PC-3 (cell line): ENCODE data around the gene UCK1. TPM values are rescaled to one million over a fixed set of nuclear protein-coding genes. Genes with fewer than 3 reads are reported as not detected.
A peak's percentile ranks its signal among the peaks of the same experiment; 100 is the strongest.

ENCODE experiments used
- ATAC-seq: fragments of 200-7000 bp; cut with Tn5 transposase; 2 replicates; pipeline ENCODE4 v1.9.1; 2020; ENCODE audit warnings: mild to moderate bottlenecking, moderate library complexity
- BruUV-seq: library from RNA; stranded (reverse); fragments of 400-500 nt; replicated peaks from 2 replicates; lab custom pipeline; 2021; lab: Mats Ljungman, UMichigan
- CTCF ChIA-PET: fragments of 300-600 bp; sonication (Branson Sonifier 250); formaldehyde crosslinking; loops from one replicate; lab custom pipeline; 2022; ENCODE audit warnings: antibody characterized with exemption; lab: Charles Lee
- POLR2A ChIA-PET: fragments of 300-600 bp; sonication (Branson Sonifier 250); formaldehyde crosslinking; loops from one replicate; lab custom pipeline; 2022; ENCODE audit warnings: antibody characterized with exemption; ENCODE audit not compliant: unreplicated experiment; lab: Charles Lee
- DNase-seq: peaks from one replicate; pipeline ENCODE4 v3.0.0-alpha.2; 2015
- H2AFZ ChIP-seq: fragments of 300-600 bp; sonication (generic); 2 replicates; pipeline ENCODE4 v1.6.0; 2016; ENCODE audit warnings: antibody characterized with exemption, low read length
- H3F3A ChIP-seq: fragments of 300-600 bp; sonication (generic); one replicate; pipeline ENCODE4 v1.6.0; 2017; ENCODE audit warnings: antibody characterized with exemption, low read length, control low read depth, mild to moderate bottlenecking; ENCODE audit not compliant: unreplicated experiment
- H3K27ac ChIP-seq: fragments of 300-600 bp; sonication (generic); 2 replicates; pipeline ENCODE4 v1.5.1; 2016; ENCODE audit warnings: mild to moderate bottlenecking, low read length
- H3K27me3 ChIP-seq: fragments of 300-600 bp; sonication (generic); 2 replicates; pipeline ENCODE4 v1.6.1; 2016; ENCODE audit warnings: low read length, mixed read lengths
- H3K36me3 ChIP-seq: fragments of 300-600 bp; sonication (generic); 2 replicates; pipeline ENCODE4 v1.6.1; 2016; ENCODE audit warnings: low read depth, mixed run types, low read length, mixed read lengths
- H3K4me1 ChIP-seq: fragments of 300-600 bp; sonication (generic); 2 replicates; pipeline ENCODE4 v1.5.1; 2016; ENCODE audit warnings: low read length; ENCODE audit not compliant: insufficient read depth
- H3K4me2 ChIP-seq: fragments of 300-600 bp; sonication (generic); 2 replicates; pipeline ENCODE4 v1.6.0; 2016; ENCODE audit warnings: low read length
- H3K4me3 ChIP-seq: fragments of 300-600 bp; sonication (generic); 2 replicates; pipeline ENCODE4 v1.5.1; 2016; ENCODE audit warnings: mild to moderate bottlenecking, low read length, mixed read lengths
- H3K79me2 ChIP-seq: fragments of 300-600 bp; sonication (generic); 2 replicates; pipeline ENCODE4 v1.6.1; 2017; ENCODE audit warnings: low read length, mixed read lengths
- H3K9ac ChIP-seq: fragments of 300-600 bp; sonication (generic); 2 replicates; pipeline ENCODE4 v1.6.0; 2016; ENCODE audit warnings: mild to moderate bottlenecking, low read length
- H3K9me2 ChIP-seq: fragments of 300-600 bp; sonication (generic); replicated peaks from 2 replicates; pipeline ENCODE4 v1.6.1; 2016; ENCODE audit warnings: mixed run types, low read length, mixed read lengths
- H3K9me3 ChIP-seq: fragments of 300-600 bp; sonication (generic); 2 replicates; pipeline ENCODE4 v1.6.1; 2016; ENCODE audit warnings: low read length, mixed read lengths
- H4K20me1 ChIP-seq: fragments of 300-600 bp; sonication (generic); 2 replicates; pipeline ENCODE4 v1.6.1; 2016; ENCODE audit warnings: low read length, mixed read lengths
- EZH2 ChIP-seq: fragments of 300-600 bp; sonication (generic); IDR thresholded peaks from one replicate; pipeline ENCODE4 v1.6.1; 2017; ENCODE audit warnings: antibody characterized with exemption, mild to moderate bottlenecking, low read length; ENCODE audit not compliant: unreplicated experiment
- EZH2phosphoT487 ChIP-seq: fragments of 300-600 bp; sonication (generic); IDR thresholded peaks from 2 replicates; pipeline ENCODE4 v1.6.1; 2018; ENCODE audit warnings: mild to moderate bottlenecking, antibody characterized with exemption, low read length, borderline replicate concordance
- intact Hi-C: fragments of 100-400 bp; cut with micrococcal nuclease; formaldehyde crosslinking; loops from 2 replicates; pipeline ENCODE4 v1.9.0; 2023
- total RNA-seq: library from RNA; depleted of rRNA; stranded (reverse); fragments of >200 nt; gene quantifications from 2 replicates; pipeline ENCODE4 v1.2.3, GENCODE V29; 2014
- TF ChIP-seq, protein P1 (sequence below): fragments of 300-600 bp; sonication (generic); conservative IDR thresholded peaks from 2 replicates; pipeline ENCODE4 v1.5.1; 2017; ENCODE audit warnings: antibody characterized with exemption, low read depth, mild to moderate bottlenecking, low read length

The UCK1 gene
- total RNA-seq, 1 experiment from 2014 or later = 28.2 TPM

- H3K4me3 ChIP-seq = no peak overlapping the region
- H3K27me3 ChIP-seq = no peaks in the 10 kb centered on the region
- DNase-seq (peak; percentile 33), ATAC-seq (no peak)
- peaks cover 36% of the 10 kb centered on the region for H3K36me3 ChIP-seq
- CTCF ChIA-PET = no interaction called here
- intact Hi-C loops = no loop called here
- no peak overlapping the region for H3K4me2 ChIP-seq
- H2AFZ ChIP-seq = no peak overlapping the region
- no peaks in the 10 kb centered on the region for H3K79me2 ChIP-seq
- H3K9me2 ChIP-seq = no peaks in the 10 kb centered on the region
- no peak overlapping the region for H3K9ac ChIP-seq
- H3K9me3 ChIP-seq = no peaks in the 10 kb centered on the region
- H3K4me1 ChIP-seq = no peaks in the 10 kb centered on the region
- 0 out of 2 replicates have a peak, but pooled peaks cover 3% of the 10 kb centered on the region for H4K20me1 ChIP-seq
- no peak for TF ChIP-seq EZH2
- TF ChIP-seq, protein P1, sequence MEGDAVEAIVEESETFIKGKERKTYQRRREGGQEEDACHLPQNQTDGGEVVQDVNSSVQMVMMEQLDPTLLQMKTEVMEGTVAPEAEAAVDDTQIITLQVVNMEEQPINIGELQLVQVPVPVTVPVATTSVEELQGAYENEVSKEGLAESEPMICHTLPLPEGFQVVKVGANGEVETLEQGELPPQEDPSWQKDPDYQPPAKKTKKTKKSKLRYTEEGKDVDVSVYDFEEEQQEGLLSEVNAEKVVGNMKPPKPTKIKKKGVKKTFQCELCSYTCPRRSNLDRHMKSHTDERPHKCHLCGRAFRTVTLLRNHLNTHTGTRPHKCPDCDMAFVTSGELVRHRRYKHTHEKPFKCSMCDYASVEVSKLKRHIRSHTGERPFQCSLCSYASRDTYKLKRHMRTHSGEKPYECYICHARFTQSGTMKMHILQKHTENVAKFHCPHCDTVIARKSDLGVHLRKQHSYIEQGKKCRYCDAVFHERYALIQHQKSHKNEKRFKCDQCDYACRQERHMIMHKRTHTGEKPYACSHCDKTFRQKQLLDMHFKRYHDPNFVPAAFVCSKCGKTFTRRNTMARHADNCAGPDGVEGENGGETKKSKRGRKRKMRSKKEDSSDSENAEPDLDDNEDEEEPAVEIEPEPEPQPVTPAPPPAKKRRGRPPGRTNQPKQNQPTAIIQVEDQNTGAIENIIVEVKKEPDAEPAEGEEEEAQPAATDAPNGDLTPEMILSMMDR = peak; percentile 60
- no peaks in the 10 kb centered on the region for H3F3A ChIP-seq
- H3K27ac ChIP-seq = no peak overlapping the region
- no TSS peak for BruUV-seq
- POLR2A ChIA-PET = no interaction called here
Observed at GRCh38 chr9:131478421-131478868, 52.6 kb downstream of the UCK1 start.

- Histone ChIP-seq H4K20me1 (0 out of 2 replicates have a peak, but pooled peaks cover 3% of the 10 kb centered on the region), H3F3A (no peaks in the 10 kb centered on the region), H3K9ac (no peak overlapping the region), H3K4me1 (no peaks in the 10 kb centered on the region), H3K4me3 (no peak overlapping the region), H3K36me3 (peaks cover 34% of the 10 kb centered on the region), H3K9me2 (no peaks in the 10 kb centered on the region), H3K27ac (no peak overlapping the region), H2AFZ (no peak overlapping the region), H3K4me2 (no peak overlapping the region), H3K9me3 (no peaks in the 10 kb centered on the region), H3K79me2 (no peaks in the 10 kb centered on the region), H3K27me3 (no peaks in the 10 kb centered on the region)
- TF ChIP-seq EZH2 = no peak
- TF ChIP-seq, protein P1 = no peak
- TF ChIP-seq EZH2phosphoT487 = no peak
- CTCF ChIA-PET = no interaction called here
- POLR2A ChIA-PET = no interaction called here
- BruUV-seq = no TSS peak
- DNase-seq (no peak), ATAC-seq (no peak)
- intact Hi-C loops = no loop called here
Observed at GRCh38 chr9:131477816-131478419, 53.1 kb downstream of the UCK1 start.

- Histone ChIP-seq H3K4me2 (no peak overlapping the region), H3K4me1 (no peaks in the 10 kb centered on the region), H3K9me3 (no peaks in the 10 kb centered on the region), H3K27me3 (no peaks in the 10 kb centered on the region), H3K4me3 (no peak overlapping the region), H2AFZ (no peak overlapping the region), H3F3A (no peaks in the 10 kb centered on the region), H3K36me3 (peaks cover 34% of the 10 kb centered on the region), H3K27ac (no peak overlapping the region), H3K9me2 (no peaks in the 10 kb centered on the region), H3K9ac (no peak overlapping the region), H3K79me2 (no peaks in the 10 kb centered on the region), H4K20me1 (0 out of 2 replicates have a peak, but pooled peaks cover 3% of the 10 kb centered on the region)
- ATAC-seq (no peak), DNase-seq (no peak)
- ChIA-PET POLR2A (no interaction called here), CTCF (no interaction called here)
- no peak for TF ChIP-seq EZH2phosphoT487
- TF ChIP-seq EZH2 = no peak
- TF ChIP-seq, protein P1 = no peak
- BruUV-seq = no TSS peak
- intact Hi-C loops = no loop called here
Observed at GRCh38 chr9:131477367-131477766, 53.7 kb downstream of the UCK1 start.
